T-cell (primary cell): Measurements from ENCODE around the gene NEK5. TPM values are rescaled to one million over a fixed set of nuclear protein-coding genes. Genes with fewer than 3 reads are reported as not detected.

ENCODE experiments used
- ATAC-seq, 4 experiments: fragments of 200-7000 bp in 3 of 4; fragments of 150-1000 bp in 1 of 4; cut with Tn5 transposase; replicated peaks in 1 of 4; 1 replicate in 3 of 4; 2 replicates in 1 of 4; pipeline ENCODE4 v1.10.0; 2021; ENCODE audit warnings: moderate library complexity in 3 of 4, mild to moderate bottlenecking in 2 of 4, moderate number of reproducible peaks in 1 of 4
- CTCF ChIA-PET, 2 donors: fragments of 300-600 bp; sonication (Branson Sonifier 250); formaldehyde crosslinking; loops; one replicate each; lab custom pipeline; 2022; ENCODE audit warnings: antibody characterized with exemption in 2 of 2; lab: Charles Lee
- POLR2A ChIA-PET, 2 donors: fragments of 300-600 bp; sonication (Branson Sonifier 250); formaldehyde crosslinking; loops; one replicate each; lab custom pipeline; 2022; ENCODE audit warnings: antibody characterized with exemption in 2 of 2; lab: Charles Lee
- DNase-seq, 35 experiments: peaks; one replicate each; pipeline versions ENCODE4 v3.0.0 to v3.0.0-alpha.2; 2013 to 2023
- H3K27ac ChIP-seq: one replicate; pipeline ENCODE4 v1.5.1; 2013; ENCODE audit warnings: low read length
- H3K27me3 ChIP-seq, 2 experiments: replicated peaks in 1 of 2; 1 replicate in 1 of 2; 2 replicates in 1 of 2; pipeline versions ENCODE4 v1.6.1 to v1.7.0; 2013; ENCODE audit warnings: low read length in 1 of 2, mixed read lengths in 1 of 2; ENCODE audit not compliant: control insufficient read depth in 2 of 2, insufficient read depth in 2 of 2; ENCODE audit errors: extremely low read depth in 1 of 2
- H3K36me3 ChIP-seq, 2 donors: 1 replicate in 1 of 2; 2 replicates in 1 of 2; pipeline versions ENCODE4 v1.6.1 to v1.7.0; 2013; ENCODE audit warnings: low read length in 1 of 2; ENCODE audit not compliant: control insufficient read depth in 2 of 2, insufficient read depth in 1 of 2; ENCODE audit errors: extremely low read depth in 1 of 2
- H3K4me1 ChIP-seq, 2 experiments: 1 replicate in 1 of 2; 2 replicates in 1 of 2; pipeline versions ENCODE4 v1.6.1 to v1.7.0; 2013; ENCODE audit warnings: low read length in 2 of 2, mixed read lengths in 1 of 2; ENCODE audit not compliant: insufficient read depth in 2 of 2, control insufficient read depth in 1 of 2; ENCODE audit errors: extremely low read depth in 1 of 2
- H3K4me3 ChIP-seq, 2 donors: 1 replicate in 1 of 2; 2 replicates in 1 of 2; pipeline versions ENCODE4 v1.5.1 to v1.7.0; 2013; ENCODE audit warnings: mild to moderate bottlenecking in 2 of 2, low read length in 1 of 2, moderate library complexity in 1 of 2; ENCODE audit not compliant: control insufficient read depth in 1 of 2; ENCODE audit errors: extremely low read depth in 1 of 2
- H3K9me3 ChIP-seq: 2 replicates; pipeline ENCODE4 v1.7.0; 2013
- H3K27ac Mint-ChIP-seq, 2 donors: one replicate each; pipeline ENCODE4 v1.8.0; 2020 to 2021; ENCODE audit warnings: mild to moderate bottlenecking in 2 of 2, mixed read lengths in 2 of 2
- H3K27me3 Mint-ChIP-seq, 2 donors: one replicate each; pipeline ENCODE4 v1.8.0; 2021 to 2022; ENCODE audit warnings: mixed read lengths in 2 of 2
- H3K36me3 Mint-ChIP-seq: one replicate; pipeline ENCODE4 v1.8.0; 2021; ENCODE audit warnings: mixed read lengths
- H3K4me1 Mint-ChIP-seq, 3 donors: one replicate each; pipeline ENCODE4 v1.8.0; 2020 to 2022; ENCODE audit warnings: mixed read lengths in 3 of 3, mild to moderate bottlenecking in 1 of 3
- H3K4me3 Mint-ChIP-seq, 3 donors: one replicate each; pipeline ENCODE4 v1.8.0; 2020 to 2022; ENCODE audit warnings: mild to moderate bottlenecking in 3 of 3, mixed read lengths in 3 of 3, moderate library complexity in 3 of 3
- H3K9me3 Mint-ChIP-seq, 3 donors: one replicate each; pipeline ENCODE4 v1.8.0; 2020 to 2022; ENCODE audit warnings: mixed read lengths in 3 of 3
- WGBS: methylation state at CpG from one replicate; pipeline ENCODE4 v1.1.5; 2013; ENCODE audit warnings: missing lambda C conversion rate; ENCODE audit not compliant: insufficient coverage; 5-methylcytosine and 5-hydroxymethylcytosine counted together
- total RNA-seq, 35 experiments: library from RNA in 6 of 35; stranded (reverse) in 6 of 35; fragments of 120-200 nt in 1 of 35; gene quantifications; one replicate each; pipeline versions ENCODE4 v1.2.1 to v1.2.4 and lab custom pipeline; 2013 to 2026

Gene NEK5
- total RNA-seq, 5 donors from 2014 or later (not counting 1 experiment from before 2014, with no cell fraction given) = 0.09 TPM; not detected in 4

DNA sequence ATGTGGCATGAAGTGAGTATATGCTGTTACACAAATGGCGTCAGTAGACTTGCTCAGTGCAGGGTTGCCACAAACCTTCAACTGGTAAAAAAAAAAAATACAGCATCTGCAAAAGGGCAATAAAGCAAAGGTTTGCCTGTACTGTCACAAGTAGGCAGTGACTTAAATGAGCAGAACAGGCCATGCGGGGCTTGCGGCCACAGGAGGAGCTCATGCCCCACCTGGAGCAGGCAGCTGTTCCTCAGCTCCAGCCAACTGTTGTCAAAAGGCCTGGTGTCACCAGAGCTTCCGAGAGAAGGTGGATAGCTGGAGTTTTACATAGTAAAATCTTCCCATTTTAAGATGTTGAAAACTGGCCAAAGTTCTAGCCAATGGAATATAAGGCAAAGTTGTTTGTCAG is 125.3 kb downstream of the NEK5 start:
- H3K27me3 Mint-ChIP-seq = peaks cover 17 to 23% of the 10 kb centered on the region in 2 donors
- H3K36me3 Mint-ChIP-seq = no peaks in the 10 kb centered on the region
- Histone ChIP-seq H3K9me3 (no peaks in the 10 kb centered on the region), H3K4me1 (no peaks in the 10 kb centered on the region), H3K4me3 (no peak overlapping the region), H3K27me3 (peaks cover 0 to 9% of the 10 kb centered on the region in 2 experiments), H3K27ac (no peak overlapping the region), H3K36me3 (no peaks in the 10 kb centered on the region)
- H3K4me1 Mint-ChIP-seq = peaks cover 0 to 6% (median 0%) of the 10 kb centered on the region in 3 donors
- ChIA-PET CTCF (no interaction called here), POLR2A (interaction anchor here in 1 of 2 donors (0.7 kb wide), 1 partner anchor 561 kb away, joined by 3 read pairs; no protein-coding TSS in a partner anchor)
- DNase-seq = no peak
- no peak overlapping the region for H3K27ac Mint-ChIP-seq
- no peak for ATAC-seq
- 80% methylated on average over 1 of the region's 4 CpGs for WGBS
- no peak overlapping the region for H3K4me3 Mint-ChIP-seq
- no peaks in the 10 kb centered on the region for H3K9me3 Mint-ChIP-seq

DNA sequence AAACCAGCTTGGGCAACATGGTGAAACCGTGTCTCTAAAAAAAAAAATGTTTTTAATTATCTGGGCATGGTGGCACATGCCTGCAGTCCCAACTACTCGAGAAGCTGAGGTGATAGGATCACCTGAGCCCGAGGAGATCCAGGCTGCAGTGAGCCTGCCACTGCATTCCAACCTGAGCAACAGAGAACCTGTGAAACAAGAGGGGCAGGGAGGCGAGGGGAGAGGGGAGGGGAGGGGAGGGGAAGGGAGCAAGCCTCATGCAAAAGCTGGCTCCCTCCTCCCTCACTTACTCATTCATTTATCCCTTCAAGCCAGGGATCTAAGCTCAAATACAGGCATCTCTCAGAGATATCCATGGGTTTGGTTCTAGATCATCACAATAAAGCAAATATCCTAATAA is 126.5 kb downstream of the NEK5 start:
- no peak for DNase-seq
- Mint-ChIP-seq H3K27me3 (peaks cover 18 to 21% of the 10 kb centered on the region in 2 donors), H3K4me3 (no peak overlapping the region), H3K9me3 (no peaks in the 10 kb centered on the region), H3K4me1 (peaks cover 0 to 6% (median 0%) of the 10 kb centered on the region in 3 donors), H3K36me3 (no peaks in the 10 kb centered on the region), H3K27ac (no peak overlapping the region)
- H3K27ac ChIP-seq = no peak overlapping the region
- peaks cover 0 to 11% of the 10 kb centered on the region in 2 experiments for H3K27me3 ChIP-seq
- H3K9me3 ChIP-seq = no peaks in the 10 kb centered on the region
- H3K4me1 ChIP-seq = no peaks in the 10 kb centered on the region
- ChIA-PET POLR2A (interaction anchor here in 1 of 2 donors (0.6 kb wide), 1 partner anchor 218 kb away, joined by 6 read pairs; no protein-coding TSS in a partner anchor), CTCF (interaction anchor here (0.8 to 1.7 kb wide), 4 partner anchors 10 to 11 kb away, joined by 3 to 8 read pairs (median 3); partner anchors contain the start of gene ALG11 (in 1 of the 2))
- 100% methylated on average over 2 of the region's 4 CpGs for WGBS
- H3K4me3 ChIP-seq = no peak overlapping the region
- H3K36me3 ChIP-seq = no peaks in the 10 kb centered on the region
- no peak for ATAC-seq

DNA sequence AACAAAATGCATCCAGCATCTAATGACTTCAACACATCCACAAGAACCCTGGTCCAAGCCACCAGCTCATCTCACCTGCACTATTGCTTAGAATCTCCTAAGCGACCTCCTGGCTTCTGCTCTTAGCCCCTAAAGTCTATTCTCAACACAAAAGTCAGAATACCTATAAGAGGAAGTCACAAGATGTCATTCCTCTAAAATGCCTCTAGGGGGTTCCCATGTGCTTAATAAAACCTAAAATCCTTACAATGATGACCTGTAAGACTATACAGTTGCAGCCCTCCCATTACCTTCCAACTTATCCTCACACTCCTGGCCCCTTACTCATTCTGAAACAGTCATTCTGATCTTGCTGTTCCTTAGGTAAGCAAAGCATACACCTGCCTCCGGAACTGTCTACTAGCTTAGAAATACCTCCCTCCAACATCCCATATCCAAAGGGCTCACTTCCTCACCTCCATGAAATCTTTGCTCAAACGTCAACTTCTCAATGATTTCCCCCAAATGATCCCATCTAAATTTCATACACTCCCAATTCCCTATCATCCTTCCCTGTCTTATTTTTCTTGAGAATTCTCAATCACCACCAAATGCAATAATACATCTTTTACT is 127.6 kb downstream of the NEK5 start:
- H3K27ac ChIP-seq = no peak overlapping the region
- no peaks in the 10 kb centered on the region for H3K9me3 ChIP-seq
- DNase-seq = peak in 2 of 35 experiments; percentile 5 to 58
- POLR2A ChIA-PET = no interaction called here
- no peak overlapping the region for H3K4me3 ChIP-seq
- Mint-ChIP-seq H3K36me3 (no peaks in the 10 kb centered on the region), H3K27ac (no peak overlapping the region), H3K9me3 (no peaks in the 10 kb centered on the region), H3K4me3 (no peak overlapping the region), H3K27me3 (peaks cover 12 to 20% of the 10 kb centered on the region in 2 donors), H3K4me1 (peaks cover 0 to 6% (median 0%) of the 10 kb centered on the region in 3 donors)
- no peaks in the 10 kb centered on the region for H3K4me1 ChIP-seq
- H3K36me3 ChIP-seq = no peaks in the 10 kb centered on the region
- H3K27me3 ChIP-seq = peaks cover 0 to 15% of the 10 kb centered on the region in 2 experiments
- ATAC-seq = peak; percentile 72 to 83 (median 78)
- CTCF ChIA-PET = interaction anchor here (0.7 to 1.7 kb wide), 5 partner anchors 12 to 449 kb away, joined by 3 to 8 read pairs (median 3); partner anchors contain the start of genes ALG11 (in 1 of the 2) and VPS36 (in 1 of the 2)
- WGBS = 51% methylated on average over 3 of the region's 3 CpGs

DNA sequence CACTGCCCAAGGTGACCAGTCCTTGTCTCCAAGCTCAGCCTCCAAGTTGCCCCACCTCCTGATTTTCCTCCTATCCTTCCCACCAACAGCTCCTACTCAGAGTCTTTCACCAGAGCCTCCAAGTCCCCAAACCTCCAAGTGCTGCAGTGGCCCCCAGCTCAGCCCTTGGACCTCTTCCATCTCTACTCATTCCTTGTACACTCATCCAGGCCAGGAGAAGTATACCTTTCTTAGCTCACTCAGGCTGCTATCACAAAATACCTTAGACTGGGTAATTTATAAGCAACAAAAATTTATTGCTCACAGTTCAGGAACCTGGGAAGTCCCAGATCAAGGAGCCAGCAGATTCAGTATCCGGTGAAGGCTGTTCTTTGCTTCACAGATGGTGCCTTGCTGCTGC is 129.0 kb downstream of the NEK5 start:
- no peak overlapping the region for H3K27ac Mint-ChIP-seq
- DNase-seq (no peak), ATAC-seq (no peak)
- H3K36me3 Mint-ChIP-seq = no peaks in the 10 kb centered on the region
- Histone ChIP-seq H3K27me3 (peaks cover 0 to 17% of the 10 kb centered on the region in 2 experiments), H3K9me3 (no peaks in the 10 kb centered on the region), H3K36me3 (no peaks in the 10 kb centered on the region), H3K4me3 (no peak overlapping the region), H3K4me1 (no peaks in the 10 kb centered on the region), H3K27ac (no peak overlapping the region)
- POLR2A ChIA-PET = interaction anchor here in 1 of 2 donors (0.8 kb wide), 1 partner anchor 8 kb away, joined by 3 read pairs; no protein-coding TSS in a partner anchor
- H3K4me3 Mint-ChIP-seq = no peak overlapping the region
- no peaks in the 10 kb centered on the region for H3K9me3 Mint-ChIP-seq
- WGBS = 88% methylated on average over 1 of the region's 1 CpG
- peaks cover 0 to 12% (median 0%) of the 10 kb centered on the region in 3 donors for H3K4me1 Mint-ChIP-seq
- CTCF ChIA-PET = no interaction called here
- peaks cover 16 to 20% of the 10 kb centered on the region in 2 donors for H3K27me3 Mint-ChIP-seq

DNA sequence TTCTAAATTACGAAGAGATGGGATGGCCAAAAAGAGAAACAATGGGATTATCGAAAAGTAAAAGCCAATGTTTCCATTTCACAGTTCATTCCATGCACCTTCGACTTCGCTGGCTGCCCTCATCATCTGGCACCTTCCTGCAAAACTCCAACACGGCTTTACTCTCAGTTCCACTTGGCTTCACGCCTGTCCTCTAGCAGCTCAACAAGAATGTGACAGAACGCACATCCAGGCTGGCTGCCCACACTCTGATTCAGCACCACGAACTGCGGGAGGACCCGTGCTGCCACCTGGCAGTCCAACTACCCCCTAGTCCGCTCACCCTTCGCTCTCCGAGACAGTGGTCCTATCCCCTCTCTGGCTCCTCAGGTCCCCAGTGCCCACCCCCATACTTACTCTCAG is 129.4 kb downstream of the NEK5 start:
- 84% methylated on average over 13 of the region's 13 CpGs for WGBS
- CTCF ChIA-PET = no interaction called here
- no peak overlapping the region for H3K4me3 Mint-ChIP-seq
- Histone ChIP-seq H3K27ac (no peak overlapping the region), H3K9me3 (no peaks in the 10 kb centered on the region), H3K4me3 (no peak overlapping the region), H3K36me3 (no peaks in the 10 kb centered on the region), H3K4me1 (no peaks in the 10 kb centered on the region), H3K27me3 (peaks cover 0 to 17% of the 10 kb centered on the region in 2 experiments)
- H3K36me3 Mint-ChIP-seq = no peaks in the 10 kb centered on the region
- ATAC-seq (no peak), DNase-seq (no peak)
- H3K27ac Mint-ChIP-seq = no peak overlapping the region
- POLR2A ChIA-PET = interaction anchor here in 1 of 2 donors (0.8 kb wide), 1 partner anchor 9 kb away, joined by 3 read pairs; no protein-coding TSS in a partner anchor
- H3K27me3 Mint-ChIP-seq = peaks cover 16 to 20% of the 10 kb centered on the region in 2 donors
- peaks cover 0 to 12% (median 0%) of the 10 kb centered on the region in 3 donors for H3K4me1 Mint-ChIP-seq
- no peaks in the 10 kb centered on the region for H3K9me3 Mint-ChIP-seq

DNA sequence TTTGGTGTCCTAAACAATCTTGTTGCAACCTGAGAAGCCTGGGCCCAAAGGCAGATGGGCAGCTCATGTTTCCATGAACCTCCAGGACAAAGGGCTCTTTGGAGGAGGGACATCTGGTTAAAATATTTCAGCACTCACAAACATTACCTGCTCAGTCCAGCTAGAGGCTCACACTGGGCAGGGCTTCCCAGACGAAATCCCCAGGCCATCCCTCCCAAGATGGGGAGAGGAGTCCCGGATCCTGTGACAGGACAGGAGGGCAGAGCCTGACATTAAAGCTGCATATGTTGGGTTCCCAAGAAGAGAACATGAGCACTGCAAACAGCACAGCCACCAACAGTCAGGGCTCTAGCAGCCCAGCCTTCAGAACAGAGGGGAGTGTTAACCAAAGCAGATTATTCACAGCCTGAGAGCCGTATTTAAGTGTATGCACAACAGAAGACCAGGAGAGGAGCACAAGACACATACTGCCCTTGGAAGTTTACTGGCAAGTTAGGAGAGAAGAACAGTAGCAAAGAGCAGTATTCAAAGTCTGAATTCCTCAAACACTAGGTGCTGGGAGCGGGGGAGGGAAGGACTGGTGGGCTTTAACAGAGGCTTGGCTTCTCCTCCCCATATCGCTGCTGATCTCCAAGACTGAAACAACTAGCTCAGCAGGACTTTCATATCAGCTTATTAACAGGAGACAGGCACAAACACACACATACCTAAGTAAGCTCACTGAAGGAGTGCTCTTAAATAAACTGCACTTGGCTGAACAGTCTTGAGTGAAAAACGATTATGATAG is 130.0 kb downstream of the NEK5 start:
- Mint-ChIP-seq H3K9me3 (no peaks in the 10 kb centered on the region), H3K36me3 (no peaks in the 10 kb centered on the region), H3K4me1 (peaks cover 0 to 12% (median 0%) of the 10 kb centered on the region in 3 donors), H3K4me3 (no peak overlapping the region), H3K27me3 (peaks cover 16 to 20% of the 10 kb centered on the region in 2 donors), H3K27ac (no peak overlapping the region)
- 40% methylated on average over 1 of the region's 6 CpGs for WGBS
- DNase-seq (no peak), ATAC-seq (no peak)
- no peaks in the 10 kb centered on the region for H3K9me3 ChIP-seq
- ChIA-PET POLR2A (interaction anchor here in 1 of 2 donors (0.8 kb wide), 1 partner anchor 9 kb away, joined by 3 read pairs; no protein-coding TSS in a partner anchor), CTCF (interaction anchor here (0.6 to 1.0 kb wide), 3 partner anchors 10 to 253 kb away, joined by 3 to 4 read pairs (median 3); no protein-coding TSS in a partner anchor)
- no peak overlapping the region for H3K27ac ChIP-seq
- no peaks in the 10 kb centered on the region for H3K36me3 ChIP-seq
- H3K4me1 ChIP-seq = no peaks in the 10 kb centered on the region
- peaks cover 0 to 17% of the 10 kb centered on the region in 2 experiments for H3K27me3 ChIP-seq
- H3K4me3 ChIP-seq = no peak overlapping the region
